ENCODE data around the gene CDH16. TPM values are rescaled to one million over a fixed set of nuclear protein-coding genes. Genes with fewer than 3 reads are reported as not detected.
A peak's percentile ranks its signal among the peaks of the same experiment; 100 is the strongest.

The CDH16 gene
- total and polyA plus RNA-seq, 2 of the 13 experiments (the other 11 are each of a cell fraction or from before 2014, with no cell fraction given), result 2.7 to 3.9 TPM

DNA sequence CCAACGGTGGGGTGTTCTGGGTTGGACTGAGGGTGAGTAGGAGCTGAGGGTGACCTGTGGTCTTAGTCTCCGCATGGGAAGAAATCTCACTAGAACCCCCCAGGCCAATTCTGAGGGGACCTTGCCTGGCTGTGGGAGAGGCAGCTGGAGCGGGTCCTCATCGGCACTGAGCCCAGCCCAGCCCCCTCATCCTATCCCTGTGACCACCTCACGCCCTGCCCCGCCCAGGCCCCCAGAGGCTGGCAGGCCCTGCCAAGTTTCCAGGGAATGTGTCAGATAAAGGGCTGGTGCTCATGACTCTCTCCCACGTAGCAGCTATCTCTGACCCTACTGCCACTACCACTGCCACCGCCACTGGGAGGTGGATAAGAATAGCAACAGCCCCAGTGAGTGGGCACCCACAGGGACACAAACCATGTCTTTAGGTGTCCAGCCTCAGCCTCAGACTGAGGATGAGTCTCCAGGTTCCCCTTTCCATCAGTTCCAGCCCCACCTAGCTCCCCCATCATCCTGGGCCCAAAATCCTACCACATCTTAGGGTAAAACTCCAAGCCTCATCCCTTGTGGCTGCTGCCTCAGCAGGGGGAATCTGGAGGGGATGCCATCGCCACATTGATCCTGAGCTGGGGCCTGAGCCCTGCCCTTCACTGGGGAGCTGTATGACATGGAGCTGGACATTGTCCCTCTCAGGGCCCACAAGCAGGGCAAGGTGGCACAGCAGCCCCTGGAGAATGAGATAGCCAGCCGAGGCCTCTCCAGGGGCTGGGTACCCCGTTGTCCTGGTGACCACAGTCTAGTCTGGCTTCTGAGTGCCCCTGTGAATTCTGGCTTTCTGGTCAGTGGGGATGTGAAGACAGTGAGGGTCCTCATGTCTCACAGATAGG lies 14.9 kb downstream of the CDH16 start (continued):
- no peak for TF ChIP-seq CREBL2 (CRISPR knock-in tag; IDR thresholded peaks at IDR 0.05; ENCODE audit: borderline replicate concordance)
- no peak for TF ChIP-seq ZMYM3 (CRISPR knock-in tag; IDR thresholded peaks at IDR 0.05)
- TF ChIP-seq NCOR1 (IDR thresholded peaks at IDR 0.05; ENCODE audit: borderline replicate concordance, low read length), result no peak
- TF ChIP-seq KDM2A (CRISPR knock-in tag; IDR thresholded peaks at IDR 0.05; ENCODE audit: borderline replicate concordance, low read depth), result 0 out of 2 replicates have a peak, but pooled peaks have one; percentile 10
- 0 out of 2 replicates have a peak, but pooled peaks have one; percentile 67 for TF ChIP-seq SRY (CRISPR knock-in tag; IDR thresholded peaks at IDR 0.05)
- 0 out of 2 replicates have a peak, but pooled peaks have one; percentile 14 for TF ChIP-seq ZNF619 (CRISPR knock-in tag; IDR thresholded peaks at IDR 0.05)
- TF ChIP-seq CBX1 (IDR thresholded peaks at IDR 0.05; ENCODE audit: low read depth), result no peak
- peak; percentile 8 for TF ChIP-seq TEAD3 (CRISPR knock-in tag; optimal IDR thresholded peaks at IDR 0.05; ENCODE audit: borderline replicate concordance)
- TF ChIP-seq, protein P1, sequence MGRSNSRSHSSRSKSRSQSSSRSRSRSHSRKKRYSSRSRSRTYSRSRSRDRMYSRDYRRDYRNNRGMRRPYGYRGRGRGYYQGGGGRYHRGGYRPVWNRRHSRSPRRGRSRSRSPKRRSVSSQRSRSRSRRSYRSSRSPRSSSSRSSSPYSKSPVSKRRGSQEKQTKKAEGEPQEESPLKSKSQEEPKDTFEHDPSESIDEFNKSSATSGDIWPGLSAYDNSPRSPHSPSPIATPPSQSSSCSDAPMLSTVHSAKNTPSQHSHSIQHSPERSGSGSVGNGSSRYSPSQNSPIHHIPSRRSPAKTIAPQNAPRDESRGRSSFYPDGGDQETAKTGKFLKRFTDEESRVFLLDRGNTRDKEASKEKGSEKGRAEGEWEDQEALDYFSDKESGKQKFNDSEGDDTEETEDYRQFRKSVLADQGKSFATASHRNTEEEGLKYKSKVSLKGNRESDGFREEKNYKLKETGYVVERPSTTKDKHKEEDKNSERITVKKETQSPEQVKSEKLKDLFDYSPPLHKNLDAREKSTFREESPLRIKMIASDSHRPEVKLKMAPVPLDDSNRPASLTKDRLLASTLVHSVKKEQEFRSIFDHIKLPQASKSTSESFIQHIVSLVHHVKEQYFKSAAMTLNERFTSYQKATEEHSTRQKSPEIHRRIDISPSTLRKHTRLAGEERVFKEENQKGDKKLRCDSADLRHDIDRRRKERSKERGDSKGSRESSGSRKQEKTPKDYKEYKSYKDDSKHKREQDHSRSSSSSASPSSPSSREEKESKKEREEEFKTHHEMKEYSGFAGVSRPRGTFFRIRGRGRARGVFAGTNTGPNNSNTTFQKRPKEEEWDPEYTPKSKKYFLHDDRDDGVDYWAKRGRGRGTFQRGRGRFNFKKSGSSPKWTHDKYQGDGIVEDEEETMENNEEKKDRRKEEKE (IDR thresholded peaks at IDR 0.05), result no peak
- no peak for TF ChIP-seq CBX5 (CRISPR knock-in tag; IDR thresholded peaks at IDR 0.05; ENCODE audit: borderline replicate concordance)
- no peak for TF ChIP-seq CC2D1A (CRISPR knock-in tag; IDR thresholded peaks at IDR 0.05)
- TF ChIP-seq, protein P2, sequence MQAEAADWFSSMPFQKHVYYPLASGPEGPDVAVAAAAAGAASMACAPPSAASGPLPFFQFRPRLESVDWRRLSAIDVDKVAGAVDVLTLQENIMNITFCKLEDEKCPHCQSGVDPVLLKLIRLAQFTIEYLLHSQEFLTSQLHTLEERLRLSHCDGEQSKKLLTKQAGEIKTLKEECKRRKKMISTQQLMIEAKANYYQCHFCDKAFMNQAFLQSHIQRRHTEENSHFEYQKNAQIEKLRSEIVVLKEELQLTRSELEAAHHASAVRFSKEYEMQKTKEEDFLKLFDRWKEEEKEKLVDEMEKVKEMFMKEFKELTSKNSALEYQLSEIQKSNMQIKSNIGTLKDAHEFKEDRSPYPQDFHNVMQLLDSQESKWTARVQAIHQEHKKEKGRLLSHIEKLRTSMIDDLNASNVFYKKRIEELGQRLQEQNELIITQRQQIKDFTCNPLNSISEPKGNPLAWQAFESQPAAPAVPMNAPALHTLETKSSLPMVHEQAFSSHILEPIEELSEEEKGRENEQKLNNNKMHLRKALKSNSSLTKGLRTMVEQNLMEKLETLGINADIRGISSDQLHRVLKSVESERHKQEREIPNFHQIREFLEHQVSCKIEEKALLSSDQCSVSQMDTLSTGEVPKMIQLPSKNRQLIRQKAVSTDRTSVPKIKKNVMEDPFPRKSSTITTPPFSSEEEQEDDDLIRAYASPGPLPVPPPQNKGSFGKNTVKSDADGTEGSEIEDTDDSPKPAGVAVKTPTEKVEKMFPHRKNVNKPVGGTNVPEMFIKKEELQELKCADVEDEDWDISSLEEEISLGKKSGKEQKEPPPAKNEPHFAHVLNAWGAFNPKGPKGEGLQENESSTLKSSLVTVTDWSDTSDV (CRISPR knock-in tag; IDR thresholded peaks at IDR 0.05), result 0 out of 2 replicates have a peak, but pooled peaks have one; percentile 29
- TF ChIP-seq ZNF800 (CRISPR knock-in tag; IDR thresholded peaks at IDR 0.05), result no peak
- TF ChIP-seq, protein P3, sequence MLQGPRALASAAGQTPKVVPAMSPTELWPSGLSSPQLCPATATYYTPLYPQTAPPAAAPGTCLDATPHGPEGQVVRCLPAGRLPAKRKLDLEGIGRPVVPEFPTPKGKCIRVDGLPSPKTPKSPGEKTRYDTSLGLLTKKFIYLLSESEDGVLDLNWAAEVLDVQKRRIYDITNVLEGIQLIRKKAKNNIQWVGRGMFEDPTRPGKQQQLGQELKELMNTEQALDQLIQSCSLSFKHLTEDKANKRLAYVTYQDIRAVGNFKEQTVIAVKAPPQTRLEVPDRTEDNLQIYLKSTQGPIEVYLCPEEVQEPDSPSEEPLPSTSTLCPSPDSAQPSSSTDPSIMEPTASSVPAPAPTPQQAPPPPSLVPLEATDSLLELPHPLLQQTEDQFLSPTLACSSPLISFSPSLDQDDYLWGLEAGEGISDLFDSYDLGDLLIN (CRISPR knock-in tag; IDR thresholded peaks at IDR 0.05; ENCODE audit: borderline replicate concordance), result no peak
- TF ChIP-seq, protein P4, sequence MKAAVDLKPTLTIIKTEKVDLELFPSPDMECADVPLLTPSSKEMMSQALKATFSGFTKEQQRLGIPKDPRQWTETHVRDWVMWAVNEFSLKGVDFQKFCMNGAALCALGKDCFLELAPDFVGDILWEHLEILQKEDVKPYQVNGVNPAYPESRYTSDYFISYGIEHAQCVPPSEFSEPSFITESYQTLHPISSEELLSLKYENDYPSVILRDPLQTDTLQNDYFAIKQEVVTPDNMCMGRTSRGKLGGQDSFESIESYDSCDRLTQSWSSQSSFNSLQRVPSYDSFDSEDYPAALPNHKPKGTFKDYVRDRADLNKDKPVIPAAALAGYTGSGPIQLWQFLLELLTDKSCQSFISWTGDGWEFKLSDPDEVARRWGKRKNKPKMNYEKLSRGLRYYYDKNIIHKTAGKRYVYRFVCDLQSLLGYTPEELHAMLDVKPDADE (CRISPR knock-in tag; IDR thresholded peaks at IDR 0.05), result no peak

Data from HepG2 (cell line).